CD4-positive, alpha-beta T cell (primary cell): Measurements from ENCODE around the gene PACSIN3. TPM values are rescaled to one million over a fixed set of nuclear protein-coding genes. Genes with fewer than 3 reads are reported as not detected.

Experiments used
- ATAC-seq: fragments of 200-7000 bp; cut with Tn5 transposase; one replicate; pipeline ENCODE4 v1.10.0; 2022; ENCODE audit warnings: mild to moderate bottlenecking; ENCODE audit not compliant: poor library complexity
- CTCF ChIA-PET: fragments of 350-600 bp; sonication (Branson Sonifier 250); formaldehyde crosslinking; loops from one replicate; lab custom pipeline; 2021; ENCODE audit warnings: antibody characterized with exemption, inconsistent platforms; lab: Charles Lee
- POLR2A ChIA-PET: fragments of 350-600 bp; sonication (Branson Sonifier 250); formaldehyde crosslinking; loops from one replicate; lab custom pipeline; 2021; ENCODE audit warnings: antibody characterized with exemption, inconsistent platforms; lab: Charles Lee
- DNase-seq, 14 experiments: peaks; one replicate each; pipeline ENCODE4 v3.0.0-alpha.2; 2013 to 2020; ENCODE audit warnings: mixed read lengths in 2 of 14
- H3K27ac ChIP-seq, 2 donors: one replicate each; pipeline versions ENCODE4 v1.5.1 to v1.7.0; 2013; ENCODE audit warnings: low read length in 2 of 2, low read depth in 1 of 2, mild to moderate bottlenecking in 1 of 2
- H3K27me3 ChIP-seq, 2 experiments: 1 replicate in 1 of 2; 2 replicates in 1 of 2; pipeline versions ENCODE4 v1.6.1 to v1.7.0; 2013; ENCODE audit warnings: low read length in 2 of 2, control low read depth in 1 of 2, mild to moderate bottlenecking in 1 of 2, moderate library complexity in 1 of 2; ENCODE audit not compliant: insufficient read depth in 2 of 2, control insufficient read depth in 1 of 2
- H3K36me3 ChIP-seq: one replicate; pipeline ENCODE4 v1.6.1; 2013; ENCODE audit warnings: low read length, control low read depth; ENCODE audit not compliant: insufficient read depth
- H3K4me1 ChIP-seq: one replicate; pipeline ENCODE4 v1.6.1; 2013; ENCODE audit warnings: low read length, control low read depth; ENCODE audit not compliant: insufficient read depth
- H3K4me3 ChIP-seq: one replicate; pipeline ENCODE4 v1.5.1; 2013; ENCODE audit warnings: mild to moderate bottlenecking, low read length, moderate library complexity
- H3K9me3 ChIP-seq, 2 experiments: 1 replicate in 1 of 2; 2 replicates in 1 of 2; pipeline versions ENCODE4 v1.6.1 to v1.7.0; 2013; ENCODE audit warnings: low read length in 2 of 2, mild to moderate bottlenecking in 2 of 2, control low read depth in 1 of 2, moderate library complexity in 1 of 2; ENCODE audit not compliant: control insufficient read depth in 1 of 2, insufficient read depth in 1 of 2
- H3K27ac Mint-ChIP-seq: one replicate; pipeline ENCODE4 v1.8.0; 2020; ENCODE audit warnings: mixed read lengths
- H3K27me3 Mint-ChIP-seq: one replicate; pipeline ENCODE4 v1.8.0; 2021; ENCODE audit warnings: mixed read lengths
- H3K36me3 Mint-ChIP-seq: one replicate; pipeline ENCODE4 v1.8.0; 2021; ENCODE audit warnings: low read depth, mixed read lengths
- H3K4me1 Mint-ChIP-seq: one replicate; pipeline ENCODE4 v1.8.0; 2021; ENCODE audit warnings: low read depth, mixed read lengths
- H3K4me3 Mint-ChIP-seq: one replicate; pipeline ENCODE4 v1.8.0; 2020; ENCODE audit warnings: mild to moderate bottlenecking, mixed read lengths
- H3K9me3 Mint-ChIP-seq: one replicate; pipeline ENCODE4 v1.8.0; 2020; ENCODE audit warnings: mixed read lengths
- CTCF ChIP-seq: fragments of 200-600 bp; IDR thresholded peaks from one replicate; pipeline ENCODE4 v1.8.0; 2022; ENCODE audit warnings: antibody characterized with exemption, mild to moderate bottlenecking
- intact Hi-C, 2 experiments: fragments of 100-400 bp; cut with DNase I in 1 of 2; cut with micrococcal nuclease in 1 of 2; formaldehyde crosslinking; loops; one replicate each; pipeline versions ENCODE4 v1.15.1 to v1.9.0; 2023 to 2025; cut with DNase I, micrococcal nuclease
- total RNA-seq, 174 experiments: library from RNA in 2 of 174; stranded (reverse) in 2 of 174; gene quantifications; one replicate each; pipeline ENCODE4 v1.2.3 and lab custom pipeline; 2021 to 2026

PACSIN3 gene
- total RNA-seq, 2 experiments from 2014 or later = 0.27 TPM; not detected in 1

DNA sequence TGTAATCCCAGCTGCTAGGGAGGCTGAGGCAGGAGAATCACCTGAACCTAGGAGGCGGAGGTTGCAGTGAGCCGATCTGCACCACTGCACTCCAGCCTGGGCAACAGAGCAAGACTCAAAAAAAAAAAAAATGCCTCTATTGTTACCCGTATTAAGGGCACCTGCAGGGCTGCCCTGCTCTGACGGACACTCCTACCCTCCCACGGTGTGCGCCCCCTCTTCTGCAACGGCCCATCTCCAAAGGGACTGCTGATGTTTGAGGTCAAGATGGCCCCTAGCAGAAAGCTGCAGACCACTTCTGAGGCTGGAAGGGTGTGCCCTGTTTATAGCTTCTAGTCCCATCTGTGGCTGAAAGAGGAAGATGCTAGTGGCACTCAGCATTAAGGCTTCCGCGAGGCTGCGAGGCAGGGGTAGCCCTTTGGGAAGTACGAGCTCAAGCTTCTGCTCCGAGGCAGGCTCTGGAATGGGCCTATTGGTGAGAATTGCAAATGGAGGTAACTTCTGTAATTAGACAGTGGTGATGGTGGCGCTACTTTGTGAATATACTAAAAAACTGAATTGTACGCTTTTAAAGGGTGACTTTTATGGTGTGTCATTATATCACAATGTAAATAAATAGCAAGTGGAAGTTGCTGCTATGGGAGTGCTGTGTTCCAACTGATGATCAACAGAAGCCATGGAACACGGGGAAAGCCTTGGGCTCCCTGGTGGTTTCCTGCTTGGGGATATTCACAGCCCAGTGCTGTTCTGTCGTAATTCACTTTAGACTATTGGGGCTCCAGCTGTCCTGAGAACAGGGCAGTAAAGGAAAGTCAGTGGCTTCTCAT is 33.9 kb downstream of the PACSIN3 start:
- H3K4me3 ChIP-seq = no peak overlapping the region
- peaks cover 37% of the 10 kb centered on the region for H3K4me1 ChIP-seq
- Mint-ChIP-seq H3K9me3 (no peaks in the 10 kb centered on the region), H3K27me3 (no peaks in the 10 kb centered on the region), H3K4me1 (peaks cover 33% of the 10 kb centered on the region), H3K4me3 (no peak overlapping the region), H3K36me3 (no peaks in the 10 kb centered on the region), H3K27ac (peak overlapping the region; percentile 7)
- ATAC-seq (no peak), DNase-seq (no peak)
- no peaks in the 10 kb centered on the region for H3K27me3 ChIP-seq
- no peak for TF ChIP-seq CTCF
- POLR2A ChIA-PET = interaction anchor here (0.9 to 1.0 kb wide), 2 partner anchors 11 to 35 kb away, joined by 3 to 4 read pairs; no protein-coding TSS in a partner anchor
- CTCF ChIA-PET = interaction anchor here (0.6 to 1.5 kb wide), 10 partner anchors 13 to 261 kb away, joined by 3 to 10 read pairs (median 4); partner anchors contain the start of gene CSTPP1
- intact Hi-C loops = no loop called here
- H3K36me3 ChIP-seq = no peaks in the 10 kb centered on the region
- H3K9me3 ChIP-seq = no peaks in the 10 kb centered on the region
- peak overlapping the region in 1 of 2 donors; percentile 27 for H3K27ac ChIP-seq

DNA sequence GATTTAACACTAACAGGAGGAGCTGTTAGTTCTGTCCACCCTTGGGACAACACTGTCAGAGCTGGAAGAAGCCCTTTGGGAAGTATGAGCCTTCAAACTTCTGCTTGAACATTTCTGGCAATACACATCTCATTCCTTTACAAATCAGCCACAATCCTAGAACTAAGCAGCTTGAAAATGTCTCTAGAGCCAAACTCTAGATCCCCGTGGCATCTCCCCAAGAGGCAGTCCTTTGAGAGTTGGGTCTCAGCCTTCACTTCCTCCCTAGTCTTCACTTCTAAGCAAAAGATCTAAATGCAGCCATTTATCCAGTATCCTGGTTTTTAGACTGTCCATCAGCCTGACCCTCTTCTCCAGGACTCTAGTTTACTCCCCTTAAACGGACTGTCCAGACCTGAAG is 36.5 kb downstream of the PACSIN3 start:
- Mint-ChIP-seq H3K27me3 (no peaks in the 10 kb centered on the region), H3K4me1 (peaks cover 20% of the 10 kb centered on the region), H3K27ac (no peak overlapping the region), H3K9me3 (no peaks in the 10 kb centered on the region), H3K36me3 (no peaks in the 10 kb centered on the region), H3K4me3 (no peak overlapping the region)
- CTCF ChIA-PET = interaction anchor here (0.6 kb wide), 1 partner anchor 133 kb away, joined by 3 read pairs; no protein-coding TSS in a partner anchor
- POLR2A ChIA-PET = interaction anchor here (0.7 kb wide), 1 partner anchor 121 kb away, joined by 3 read pairs; no protein-coding TSS in a partner anchor
- Histone ChIP-seq H3K4me3 (no peak overlapping the region), H3K27ac (no peak overlapping the region), H3K9me3 (no peaks in the 10 kb centered on the region), H3K4me1 (peaks cover 24% of the 10 kb centered on the region), H3K36me3 (no peaks in the 10 kb centered on the region), H3K27me3 (no peaks in the 10 kb centered on the region)
- no peak for TF ChIP-seq CTCF
- intact Hi-C loops = no loop called here
- DNase-seq = no peak
- ATAC-seq = no peak

- Mint-ChIP-seq H3K27ac (no peak overlapping the region), H3K27me3 (no peaks in the 10 kb centered on the region), H3K36me3 (no peaks in the 10 kb centered on the region), H3K9me3 (no peaks in the 10 kb centered on the region), H3K4me1 (peaks cover 12% of the 10 kb centered on the region), H3K4me3 (no peak overlapping the region)
- no peaks in the 10 kb centered on the region for H3K36me3 ChIP-seq
- no peaks in the 10 kb centered on the region for H3K27me3 ChIP-seq
- ChIA-PET POLR2A (interaction anchor here (0.7 kb wide), 1 partner anchor 122 kb away, joined by 3 read pairs; no protein-coding TSS in a partner anchor), CTCF (no interaction called here)
- no peaks in the 10 kb centered on the region for H3K9me3 ChIP-seq
- H3K4me3 ChIP-seq = no peak overlapping the region
- peaks cover 16% of the 10 kb centered on the region for H3K4me1 ChIP-seq
- peak in 1 of 14 experiments; percentile 10 for DNase-seq
- no peak for TF ChIP-seq CTCF
- no peak overlapping the region for H3K27ac ChIP-seq
- intact Hi-C loops = no loop called here
- no peak for ATAC-seq
Observed at GRCh38 chr11:47148903-47149531, 37.2 kb downstream of the PACSIN3 start.
